Mucosa of rectum (tissue), 2 donors: ENCODE results near the gene PTGDS.

Experiments
- H3K27ac ChIP-seq, 2 donors: one replicate each; pipeline ENCODE4 v1.7.0; 2013; ENCODE audit warnings: inconsistent platforms in 2 of 2, low read depth in 2 of 2, low read length in 2 of 2
- H3K27me3 ChIP-seq, 2 donors: one replicate each; pipeline ENCODE4 v1.7.0; 2013; ENCODE audit warnings: low read length in 2 of 2; ENCODE audit not compliant: control insufficient read depth in 2 of 2, insufficient read depth in 2 of 2
- H3K36me3 ChIP-seq, 2 donors: one replicate each; pipeline ENCODE4 v1.7.0; 2013; ENCODE audit warnings: low read length in 2 of 2; ENCODE audit not compliant: control insufficient read depth in 2 of 2, insufficient read depth in 2 of 2
- H3K4me1 ChIP-seq, 2 donors: one replicate each; pipeline ENCODE4 v1.7.0; 2013; ENCODE audit warnings: low read length in 2 of 2, mild to moderate bottlenecking in 1 of 2; ENCODE audit not compliant: control insufficient read depth in 2 of 2, insufficient read depth in 2 of 2
- H3K4me3 ChIP-seq, 2 donors: one replicate each; pipeline ENCODE4 v1.7.0; 2013; ENCODE audit warnings: low read length in 2 of 2
- H3K9ac ChIP-seq, 2 donors: one replicate each; pipeline ENCODE4 v1.7.0; 2013; ENCODE audit warnings: low read length in 2 of 2, low read depth in 1 of 2, mild to moderate bottlenecking in 1 of 2
- H3K9me3 ChIP-seq, 2 donors: one replicate each; pipeline ENCODE4 v1.7.0; 2013; ENCODE audit warnings: low read length in 2 of 2; ENCODE audit not compliant: control insufficient read depth in 2 of 2
- donor health status: healthy.
- donor health status: Normal muscosa, but diverticular disease.

The PTGDS gene

DNA sequence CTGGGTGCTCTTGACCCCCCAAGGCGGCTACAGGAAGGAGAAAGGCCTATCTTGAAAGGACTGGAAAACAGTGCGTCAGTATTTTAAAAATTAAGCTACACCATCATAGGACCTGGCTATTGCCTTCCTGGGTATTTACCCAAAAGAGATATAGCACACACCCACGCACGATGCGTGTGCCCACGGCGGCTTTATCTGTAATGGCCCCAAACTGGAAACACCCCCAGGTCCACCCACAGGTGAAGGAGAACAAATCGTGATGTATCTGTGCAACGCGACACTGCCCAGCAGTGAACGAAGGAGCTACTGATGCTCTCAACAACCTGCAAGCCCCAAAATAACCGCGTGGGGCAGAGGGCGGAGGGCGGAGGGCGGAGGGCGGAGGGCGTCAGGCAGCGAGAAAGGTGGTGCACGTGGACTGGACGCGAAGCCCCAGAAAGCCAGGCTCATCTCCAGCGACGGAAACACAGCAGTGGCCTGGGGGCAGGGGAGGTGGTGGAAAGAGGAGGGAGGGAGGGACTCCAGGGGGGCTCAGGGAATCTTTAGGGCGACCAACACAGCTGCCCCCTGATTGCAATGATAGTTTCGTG lies 12.4 kb upstream of the PTGDS start:
- Histone ChIP-seq H3K9me3 (no peaks in the 10 kb centered on the region), H3K4me3 (peak overlapping the region in 1 of 2 donors; percentile 30), H3K36me3 (no peaks in the 10 kb centered on the region), H3K9ac (peak overlapping the region; percentile 24 to 58), H3K4me1 (peaks cover 8 to 10% of the 10 kb centered on the region in 2 donors), H3K27me3 (no peaks in the 10 kb centered on the region), H3K27ac (peak overlapping the region; percentile 58 to 78)

DNA sequence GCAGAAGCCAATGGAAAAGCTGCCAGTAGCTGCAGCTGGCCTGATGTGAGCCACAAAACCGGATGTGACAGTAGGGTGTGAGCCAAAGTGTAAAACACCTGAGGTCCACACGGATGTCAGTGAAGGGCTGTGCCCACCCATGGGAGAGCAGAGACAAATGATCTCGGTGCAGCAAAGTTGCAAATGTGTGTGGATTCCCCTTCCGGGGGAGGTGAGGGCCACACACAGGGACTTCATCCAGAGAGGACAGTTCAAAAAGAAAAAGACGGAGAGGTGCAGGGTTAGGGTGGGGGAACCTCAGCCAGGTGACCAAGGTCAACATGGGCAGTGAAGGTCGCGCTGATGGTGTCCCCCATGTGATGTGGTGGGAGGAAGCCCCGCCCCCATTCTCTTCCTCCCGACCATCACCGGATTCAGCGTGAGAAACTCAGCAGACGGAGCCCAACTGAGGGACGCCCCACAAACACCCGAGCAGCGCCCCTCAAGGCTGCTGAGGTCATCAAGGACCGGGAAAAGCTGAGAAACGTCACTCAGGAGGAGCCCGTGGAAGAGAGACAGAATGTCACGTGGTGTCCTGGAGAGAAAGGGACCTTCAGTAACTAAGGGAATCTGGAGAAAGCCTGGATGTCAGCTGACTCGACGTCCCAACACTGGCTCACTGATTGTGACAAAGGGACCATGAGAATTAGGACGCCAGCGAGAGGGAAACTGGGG lies 11.4 kb upstream of the PTGDS start:
- H3K4me1 ChIP-seq = peaks cover 8 to 10% of the 10 kb centered on the region in 2 donors
- H3K27ac ChIP-seq = no peak overlapping the region
- H3K4me3 ChIP-seq = peak overlapping the region in 1 of 2 donors; percentile 13
- no peaks in the 10 kb centered on the region for H3K9me3 ChIP-seq
- H3K9ac ChIP-seq = no peak overlapping the region
- H3K27me3 ChIP-seq = no peaks in the 10 kb centered on the region
- H3K36me3 ChIP-seq = no peaks in the 10 kb centered on the region

DNA sequence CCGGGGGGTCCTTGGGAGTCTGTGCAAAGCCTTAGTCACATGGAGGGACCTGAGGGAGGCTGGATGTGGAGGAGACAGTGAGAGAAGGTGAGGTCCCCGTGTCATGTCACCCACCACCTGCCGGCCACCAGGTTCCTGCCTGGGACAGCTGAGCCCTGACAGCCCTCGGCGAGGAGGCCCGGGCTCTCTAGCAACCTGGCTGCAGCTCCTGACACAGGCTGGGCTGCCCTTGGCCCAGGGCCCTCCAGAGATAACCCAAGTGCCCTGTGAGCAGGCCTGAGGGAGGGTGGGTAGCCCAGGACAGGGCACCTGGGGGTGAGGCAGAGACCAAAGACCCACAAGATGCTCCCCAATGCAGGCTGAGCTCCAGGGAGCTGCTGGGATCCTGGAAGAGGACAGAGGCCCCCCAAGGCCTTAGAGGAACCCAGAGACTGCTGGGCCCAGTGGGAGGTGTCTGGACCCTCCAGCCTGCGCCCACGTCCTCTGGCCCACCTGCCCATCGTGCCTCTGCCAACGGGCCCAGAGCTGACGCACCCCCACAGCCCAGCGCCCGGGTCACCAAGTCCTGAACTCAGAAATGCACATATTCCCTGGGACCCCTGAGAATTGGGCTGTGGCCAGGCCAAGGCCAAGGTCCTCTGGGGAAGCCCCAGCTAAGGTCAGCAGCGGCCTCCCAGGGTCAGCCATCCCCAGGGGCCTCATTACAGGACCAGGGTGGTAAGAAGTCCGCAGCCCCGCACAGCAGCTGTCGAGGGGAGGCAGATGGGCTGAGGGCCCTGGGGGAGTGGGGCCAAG lies 8.8 kb upstream of the PTGDS start:
- H3K27ac ChIP-seq = no peak overlapping the region
- H3K4me3 ChIP-seq = no peak overlapping the region
- H3K9me3 ChIP-seq = no peaks in the 10 kb centered on the region
- no peaks in the 10 kb centered on the region for H3K36me3 ChIP-seq
- no peak overlapping the region for H3K9ac ChIP-seq
- H3K27me3 ChIP-seq = no peaks in the 10 kb centered on the region
- peaks cover 8 to 10% of the 10 kb centered on the region in 2 donors for H3K4me1 ChIP-seq

DNA sequence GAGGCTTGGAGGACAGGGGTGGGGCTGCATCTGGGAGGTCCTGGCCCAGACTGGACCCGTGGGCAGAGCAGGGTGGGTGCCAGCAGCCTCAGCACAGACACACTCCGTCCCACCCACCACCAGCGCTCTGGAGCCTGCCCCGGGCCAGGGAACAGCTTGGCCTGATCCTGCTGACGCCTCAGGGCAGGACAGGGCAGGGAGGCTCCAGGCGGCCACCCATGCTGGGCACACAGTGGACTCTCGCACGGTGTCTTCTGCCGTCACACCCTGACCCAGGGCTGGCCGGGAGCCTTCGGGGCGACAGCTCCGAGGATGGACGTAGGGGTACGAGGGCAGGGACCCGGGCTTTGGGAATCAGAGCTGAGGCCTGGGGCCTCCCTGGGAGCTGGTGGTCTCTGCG lies 8.2 kb upstream of the PTGDS start:
- Histone ChIP-seq H3K27me3 (no peaks in the 10 kb centered on the region), H3K36me3 (no peaks in the 10 kb centered on the region), H3K9ac (no peak overlapping the region), H3K27ac (no peak overlapping the region), H3K4me1 (peaks cover 5 to 7% of the 10 kb centered on the region in 2 donors), H3K9me3 (no peaks in the 10 kb centered on the region), H3K4me3 (no peak overlapping the region)

DNA sequence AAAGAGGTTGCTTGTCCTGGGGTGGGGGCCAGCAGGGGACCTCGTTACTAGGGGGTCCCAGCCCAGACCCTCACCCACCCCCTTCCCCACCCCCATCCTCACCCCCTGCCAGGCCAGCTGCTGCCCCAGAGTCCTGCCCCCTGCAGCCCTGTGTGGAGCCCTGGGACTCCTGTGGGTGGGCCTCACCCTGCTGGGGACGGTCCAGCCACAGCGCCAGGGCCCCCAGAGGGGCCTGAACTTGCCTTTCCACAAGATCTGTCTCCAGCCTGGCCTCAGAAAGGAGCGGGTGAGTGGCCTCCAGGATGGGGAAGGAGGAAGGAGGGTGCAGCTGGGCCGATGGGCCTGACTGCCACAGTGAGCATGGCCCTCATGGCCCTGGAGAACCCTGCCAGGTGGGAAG lies 7.5 kb upstream of the PTGDS start:
- H3K4me3 ChIP-seq = no peak overlapping the region
- H3K27ac ChIP-seq = no peak overlapping the region
- no peak overlapping the region for H3K9ac ChIP-seq
- peaks cover under 1 to 1% of the 10 kb centered on the region in 2 donors for H3K4me1 ChIP-seq
- no peaks in the 10 kb centered on the region for H3K36me3 ChIP-seq
- no peaks in the 10 kb centered on the region for H3K27me3 ChIP-seq
- no peaks in the 10 kb centered on the region for H3K9me3 ChIP-seq

DNA sequence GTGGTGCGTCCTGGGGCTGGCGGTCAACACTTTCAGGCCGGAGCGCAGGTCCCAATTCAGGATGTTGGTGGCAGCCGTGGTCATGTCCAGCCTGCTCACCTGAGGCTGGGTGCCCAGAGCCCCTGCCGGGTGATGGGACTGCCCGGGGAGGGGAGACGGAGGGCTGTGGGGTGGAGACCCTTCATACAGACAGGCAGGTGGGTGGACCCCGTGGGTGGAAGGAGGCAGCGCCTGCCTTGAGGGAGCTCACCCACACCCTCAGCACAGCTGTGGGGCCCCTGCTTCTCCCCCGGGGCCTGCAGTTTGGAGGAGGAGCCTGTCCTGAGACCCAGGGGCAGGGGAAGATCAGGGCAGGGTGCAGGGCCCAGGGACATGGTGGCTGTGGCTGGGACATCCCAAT lies 6.9 kb upstream of the PTGDS start:
- Histone ChIP-seq H3K27ac (no peak overlapping the region), H3K9me3 (no peaks in the 10 kb centered on the region), H3K9ac (no peak overlapping the region)

DNA sequence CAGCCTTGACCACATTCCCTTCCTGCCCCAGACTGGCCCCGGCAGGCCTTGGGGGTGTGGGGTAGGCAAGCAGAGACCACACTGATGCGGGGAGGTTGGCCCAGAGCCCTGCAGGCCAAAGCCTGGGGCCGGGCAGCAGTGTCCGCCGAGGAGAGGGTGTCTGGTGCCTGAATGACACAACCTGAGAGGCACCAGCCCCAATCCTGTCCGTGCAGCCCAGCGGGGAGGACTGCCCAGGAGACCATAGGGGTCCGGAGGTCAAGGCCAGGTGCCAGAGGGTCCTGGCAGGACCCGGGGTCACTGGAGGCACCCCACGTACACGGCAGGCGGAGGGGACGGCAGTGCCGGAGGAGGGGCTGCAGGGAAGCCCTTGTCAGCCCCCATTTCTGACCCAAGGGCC lies 5.6 kb upstream of the PTGDS start:
- Histone ChIP-seq H3K36me3 (no peaks in the 10 kb centered on the region), H3K4me1 (peaks cover 0 to 9% of the 10 kb centered on the region in 2 donors), H3K9ac (no peak overlapping the region), H3K27me3 (no peaks in the 10 kb centered on the region), H3K9me3 (no peaks in the 10 kb centered on the region), H3K4me3 (no peak overlapping the region), H3K27ac (no peak overlapping the region)

More for the DNA sequence above, 6.9 kb upstream of the PTGDS start:
- no peaks in the 10 kb centered on the region for H3K36me3 ChIP-seq
- no peak overlapping the region for H3K4me3 ChIP-seq
- no peaks in the 10 kb centered on the region for H3K27me3 ChIP-seq
- H3K4me1 ChIP-seq = peaks cover 0 to 6% of the 10 kb centered on the region in 2 donors

DNA sequence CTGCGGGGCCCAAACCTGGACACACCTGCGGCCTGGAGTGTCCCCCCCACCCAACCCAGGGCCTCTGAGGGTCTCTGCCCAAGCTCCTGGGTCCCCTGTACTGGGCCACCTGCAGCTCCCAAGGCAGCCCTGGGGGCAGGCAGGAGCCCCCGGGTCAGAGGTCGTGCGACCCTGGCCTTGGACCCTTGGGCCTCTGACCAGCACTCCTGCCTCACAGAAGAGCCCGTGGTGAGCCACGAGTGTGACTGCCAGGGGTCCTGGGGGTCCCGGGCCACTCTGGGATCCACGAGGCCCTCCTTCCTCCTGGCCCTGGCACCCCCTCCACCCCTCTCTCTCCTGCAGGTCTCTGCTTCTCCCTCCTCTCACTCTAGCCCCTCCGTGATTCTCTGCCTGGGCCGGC lies 5.0 kb upstream of the PTGDS start:
- no peaks in the 10 kb centered on the region for H3K27me3 ChIP-seq
- H3K27ac ChIP-seq = no peak overlapping the region
- no peak overlapping the region for H3K9ac ChIP-seq
- peaks cover 0 to 9% of the 10 kb centered on the region in 2 donors for H3K4me1 ChIP-seq
- no peaks in the 10 kb centered on the region for H3K36me3 ChIP-seq
- H3K9me3 ChIP-seq = no peaks in the 10 kb centered on the region
- no peak overlapping the region for H3K4me3 ChIP-seq

DNA sequence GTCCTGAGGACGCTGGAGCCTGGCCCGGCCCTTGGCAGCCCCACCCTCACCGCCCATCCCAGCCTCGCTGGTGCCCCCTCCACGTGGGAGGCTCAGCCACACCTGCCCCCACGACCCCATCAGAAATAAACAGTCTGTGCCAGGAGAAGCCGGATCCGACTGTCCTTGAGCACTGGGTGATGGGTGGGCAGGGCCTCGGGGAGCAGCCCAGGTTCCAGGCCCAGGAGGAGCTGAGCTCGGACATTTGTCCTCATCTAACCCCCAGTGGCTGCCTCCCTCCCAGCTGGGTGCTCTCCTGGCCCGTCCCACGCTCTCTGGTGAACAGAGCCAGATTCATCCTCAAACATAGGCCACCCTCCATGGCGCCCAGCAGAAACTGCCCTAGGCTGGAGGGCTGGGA lies 4.6 kb upstream of the PTGDS start:
- H3K9me3 ChIP-seq = no peaks in the 10 kb centered on the region
- H3K4me3 ChIP-seq = no peak overlapping the region
- H3K27me3 ChIP-seq = no peaks in the 10 kb centered on the region
- no peaks in the 10 kb centered on the region for H3K36me3 ChIP-seq
- H3K27ac ChIP-seq = no peak overlapping the region
- peaks cover 0 to 9% of the 10 kb centered on the region in 2 donors for H3K4me1 ChIP-seq
- H3K9ac ChIP-seq = no peak overlapping the region
